ENCODE measurements around the gene SPATS2L. TPM values are rescaled to one million over a fixed set of nuclear protein-coding genes. Genes with fewer than 3 reads are reported as not detected.

The SPATS2L gene
- total RNA-seq, 1 experiment from 2014 or later = 47.3 TPM

DNA sequence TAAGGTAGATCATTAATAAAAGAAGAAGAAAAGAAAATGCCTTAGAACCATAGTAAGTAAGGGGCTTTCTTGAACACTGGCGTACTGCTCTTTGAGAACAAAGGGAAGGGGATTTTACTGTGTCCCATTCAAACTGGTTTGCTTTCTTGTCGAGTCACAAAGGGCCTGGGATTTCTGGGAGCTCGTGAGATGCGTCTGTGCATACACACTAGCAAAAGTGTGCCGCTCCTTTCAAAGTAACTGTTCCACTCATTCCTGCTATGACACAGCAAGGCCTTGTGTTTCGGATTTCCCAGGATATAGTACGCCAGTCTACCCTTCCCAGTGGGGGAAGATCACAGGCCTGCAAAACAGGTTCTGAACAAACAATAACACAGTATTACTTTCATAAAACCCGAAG lies 110.4 kb downstream of the SPATS2L start:
- H3K9me3 ChIP-seq (ENCODE audit: control insufficient read depth, low read depth, low read length) = no peaks in the 10 kb centered on the region
- no peak overlapping the region for H2BK5ac ChIP-seq (ENCODE audit: insufficient read length, low read length)
- H3T11ph ChIP-seq (ENCODE audit: low read length) = no peak overlapping the region
- H3K27ac ChIP-seq (ENCODE audit: insufficient read length, low read depth, low read length) = no peak overlapping the region
- Mint-ChIP-seq H3K4me1 (peaks cover 31 to 33% of the 10 kb centered on the region in 2 experiments), H3K36me3 (ENCODE audit: insufficient read depth in 1 of 3, low read depth in 3 of 3) (peaks cover 10 to 30% (median 12%) of the 10 kb centered on the region in 3 experiments; a peak in 6 of 7 replicates), H3K4me3 (no peak overlapping the region), H3K27me3 (ENCODE audit: low read depth) (no peaks in the 10 kb centered on the region), H3K27ac (peak overlapping the region; percentile 57 to 96 (median 81); a peak in 6 of 7 replicates), H3K9me3 (no peaks in the 10 kb centered on the region)
- no peaks in the 10 kb centered on the region for H4K20me1 ChIP-seq (ENCODE audit: control insufficient read depth, insufficient read depth, insufficient read length)
- no peaks in the 10 kb centered on the region for H3K79me1 ChIP-seq (ENCODE audit: insufficient read depth, low read depth, low read length, poor library complexity, severe bottlenecking)
- H3K56ac ChIP-seq (ENCODE audit: insufficient read length, low read depth, low read length) = no peak overlapping the region
- no peak overlapping the region for H4K91ac ChIP-seq (ENCODE audit: insufficient read length, low read depth, low read length)
- H2AFZ ChIP-seq (ENCODE audit: low read length) = no peak overlapping the region
- no CpG with 5 or more reads among the region's 8 CpGs for WGBS (ENCODE audit: extremely low coverage, insufficient read length, low lambda C conversion rate)
- no peak for DNase-seq
- no peaks in the 10 kb centered on the region for H3K27me3 ChIP-seq (ENCODE audit: insufficient read depth, low read length)
- H3K23me2 ChIP-seq (ENCODE audit: insufficient read length, low read depth, low read length, poor library complexity, severe bottlenecking) = no peaks in the 10 kb centered on the region
- no peak overlapping the region for H2BK15ac ChIP-seq (ENCODE audit: low read depth, low read length)
- no peak overlapping the region for H3K4ac ChIP-seq (ENCODE audit: low read depth, low read length)
- no peak overlapping the region for H3K14ac ChIP-seq (ENCODE audit: insufficient read depth, low read length)
- no peak overlapping the region for H3K18ac ChIP-seq (ENCODE audit: insufficient read length, low read depth, low read length)
- H3K4me1 ChIP-seq (ENCODE audit: insufficient read depth, low read length) = no peaks in the 10 kb centered on the region
- H3K4me2 ChIP-seq (ENCODE audit: insufficient read depth, insufficient read length, low read length) = no peak overlapping the region
- H2BK12ac ChIP-seq (ENCODE audit: insufficient read length, low read depth, low read length) = no peak overlapping the region
- H3K79me2 ChIP-seq (ENCODE audit: insufficient read depth, low read length) = no peaks in the 10 kb centered on the region
- H3K23ac ChIP-seq (ENCODE audit: insufficient read length, low read depth, low read length) = no peak overlapping the region
- peak overlapping the region; percentile 67 for H2BK120ac ChIP-seq (ENCODE audit: low read depth, low read length, poor library complexity, severe bottlenecking)
- no peak overlapping the region for H4K5ac ChIP-seq (ENCODE audit: insufficient read length, low read depth, low read length)
- H2AK5ac ChIP-seq (ENCODE audit: insufficient read length, low read length) = no peak overlapping the region
- no peak overlapping the region for H4K8ac ChIP-seq (replicated peaks; ENCODE audit: insufficient read length, low read depth, low read length)
- no peak overlapping the region for H3K9ac ChIP-seq (ENCODE audit: extremely low read depth, insufficient read length, low read length)
- TF ChIP-seq, protein P1, sequence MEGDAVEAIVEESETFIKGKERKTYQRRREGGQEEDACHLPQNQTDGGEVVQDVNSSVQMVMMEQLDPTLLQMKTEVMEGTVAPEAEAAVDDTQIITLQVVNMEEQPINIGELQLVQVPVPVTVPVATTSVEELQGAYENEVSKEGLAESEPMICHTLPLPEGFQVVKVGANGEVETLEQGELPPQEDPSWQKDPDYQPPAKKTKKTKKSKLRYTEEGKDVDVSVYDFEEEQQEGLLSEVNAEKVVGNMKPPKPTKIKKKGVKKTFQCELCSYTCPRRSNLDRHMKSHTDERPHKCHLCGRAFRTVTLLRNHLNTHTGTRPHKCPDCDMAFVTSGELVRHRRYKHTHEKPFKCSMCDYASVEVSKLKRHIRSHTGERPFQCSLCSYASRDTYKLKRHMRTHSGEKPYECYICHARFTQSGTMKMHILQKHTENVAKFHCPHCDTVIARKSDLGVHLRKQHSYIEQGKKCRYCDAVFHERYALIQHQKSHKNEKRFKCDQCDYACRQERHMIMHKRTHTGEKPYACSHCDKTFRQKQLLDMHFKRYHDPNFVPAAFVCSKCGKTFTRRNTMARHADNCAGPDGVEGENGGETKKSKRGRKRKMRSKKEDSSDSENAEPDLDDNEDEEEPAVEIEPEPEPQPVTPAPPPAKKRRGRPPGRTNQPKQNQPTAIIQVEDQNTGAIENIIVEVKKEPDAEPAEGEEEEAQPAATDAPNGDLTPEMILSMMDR (conservative IDR thresholded peaks at IDR 0.05) = no peak
- no peak overlapping the region for H2BK20ac ChIP-seq (ENCODE audit: low read depth, low read length, poor library complexity, severe bottlenecking)
